Astrocyte (in vitro differentiated cells and primary cell): ENCODE results near the gene HP. TPM values are rescaled to one million over a fixed set of nuclear protein-coding genes. Genes with fewer than 3 reads are reported as not detected.
"Not testable (repeated sequence)": the region's sequence is repeated elsewhere in the genome, so short reads cannot be mapped to it uniquely, and the experiment has no call there.

ENCODE experiments used
- DNase-seq: peaks from one replicate; pipeline ENCODE4 v3.0.0-alpha.2; 2010; ENCODE audit warnings: low read depth
- FAIRE-seq: peaks from 2 replicates; lab custom pipeline; 2011; peaks lifted over from hg19 to GRCh38; lab: Jason Lieb, UNC
- H2AFZ ChIP-seq: 2 replicates; pipeline ENCODE4 v1.6.0; 2012; ENCODE audit warnings: low read depth, low read length, inconsistent platforms
- H3K27ac ChIP-seq: 2 replicates; pipeline ENCODE4 v1.5.1; 2011; ENCODE audit warnings: low read depth, low read length, inconsistent platforms
- H3K27me3 ChIP-seq: 2 replicates; pipeline ENCODE4 v1.6.0; 2011; ENCODE audit warnings: low read length, inconsistent platforms; ENCODE audit not compliant: insufficient read depth
- H3K36me3 ChIP-seq: 2 replicates; pipeline ENCODE4 v1.5.1; 2011; ENCODE audit warnings: low read length, inconsistent platforms; ENCODE audit not compliant: insufficient read depth
- H3K4me1 ChIP-seq: 2 replicates; pipeline ENCODE4 v1.5.1; 2011; ENCODE audit warnings: low read length, inconsistent platforms; ENCODE audit not compliant: insufficient read depth
- H3K4me2 ChIP-seq: 2 replicates; pipeline ENCODE4 v1.6.0; 2012; ENCODE audit warnings: low read length, inconsistent platforms
- H3K4me3 ChIP-seq: 2 replicates; pipeline ENCODE4 v1.5.1; 2011; ENCODE audit warnings: low read depth, mild to moderate bottlenecking, low read length, inconsistent platforms; ENCODE audit not compliant: insufficient read depth
- H3K79me2 ChIP-seq: 2 replicates; pipeline ENCODE4 v1.6.0; 2012; ENCODE audit warnings: mild to moderate bottlenecking, low read length, inconsistent platforms; ENCODE audit not compliant: insufficient read depth
- H3K9ac ChIP-seq: 2 replicates; pipeline ENCODE4 v1.6.0; 2012; ENCODE audit warnings: mild to moderate bottlenecking, low read length, inconsistent platforms
- H3K9me3 ChIP-seq: 2 replicates; pipeline ENCODE4 v1.5.1; 2012; ENCODE audit warnings: low read depth, mild to moderate bottlenecking, low read length, inconsistent platforms; ENCODE audit not compliant: insufficient read depth
- H4K20me1 ChIP-seq: 2 replicates; pipeline ENCODE4 v1.6.0; 2012; ENCODE audit warnings: low read length, inconsistent platforms; ENCODE audit not compliant: insufficient read depth
- H3K27ac Mint-ChIP-seq: one replicate; pipeline ENCODE4 v1.8.0; 2021; ENCODE audit warnings: mild to moderate bottlenecking, mixed read lengths; ENCODE audit not compliant: unreplicated experiment
- H3K27me3 Mint-ChIP-seq: one replicate; pipeline ENCODE4 v1.8.0; 2021; ENCODE audit warnings: low read depth, mixed read lengths; ENCODE audit not compliant: unreplicated experiment
- H3K36me3 Mint-ChIP-seq: one replicate; pipeline ENCODE4 v1.8.0; 2021; ENCODE audit warnings: low read depth, mixed read lengths; ENCODE audit not compliant: unreplicated experiment
- H3K4me1 Mint-ChIP-seq: one replicate; pipeline ENCODE4 v1.8.0; 2021; ENCODE audit warnings: low read depth, mixed read lengths; ENCODE audit not compliant: unreplicated experiment
- H3K4me3 Mint-ChIP-seq: one replicate; pipeline ENCODE4 v1.8.0; 2021; ENCODE audit warnings: mild to moderate bottlenecking, moderate library complexity, mixed read lengths; ENCODE audit not compliant: unreplicated experiment
- H3K9me3 Mint-ChIP-seq: one replicate; pipeline ENCODE4 v1.8.0; 2021; ENCODE audit warnings: mild to moderate bottlenecking, mixed read lengths; ENCODE audit not compliant: unreplicated experiment
- EZH2 ChIP-seq: IDR thresholded peaks from 2 replicates; pipeline ENCODE4 v1.6.1; 2012; ENCODE audit warnings: mild to moderate bottlenecking, low read length, inconsistent platforms; ENCODE audit not compliant: insufficient read depth
- total RNA-seq: library from RNA; stranded (reverse); gene quantifications from 2 replicates; pipeline ENCODE4 v1.2.1, GENCODE V29; 2021
- TF ChIP-seq, protein P1 (sequence below): IDR thresholded peaks from 2 replicates; pipeline ENCODE4 v1.5.1; 2011; ENCODE audit warnings: low read depth, mild to moderate bottlenecking, inconsistent platforms, low read length, moderate library complexity; ENCODE audit not compliant: insufficient read depth

Gene HP
- total RNA-seq, 1 donor from 2014 or later = not detected

DNA sequence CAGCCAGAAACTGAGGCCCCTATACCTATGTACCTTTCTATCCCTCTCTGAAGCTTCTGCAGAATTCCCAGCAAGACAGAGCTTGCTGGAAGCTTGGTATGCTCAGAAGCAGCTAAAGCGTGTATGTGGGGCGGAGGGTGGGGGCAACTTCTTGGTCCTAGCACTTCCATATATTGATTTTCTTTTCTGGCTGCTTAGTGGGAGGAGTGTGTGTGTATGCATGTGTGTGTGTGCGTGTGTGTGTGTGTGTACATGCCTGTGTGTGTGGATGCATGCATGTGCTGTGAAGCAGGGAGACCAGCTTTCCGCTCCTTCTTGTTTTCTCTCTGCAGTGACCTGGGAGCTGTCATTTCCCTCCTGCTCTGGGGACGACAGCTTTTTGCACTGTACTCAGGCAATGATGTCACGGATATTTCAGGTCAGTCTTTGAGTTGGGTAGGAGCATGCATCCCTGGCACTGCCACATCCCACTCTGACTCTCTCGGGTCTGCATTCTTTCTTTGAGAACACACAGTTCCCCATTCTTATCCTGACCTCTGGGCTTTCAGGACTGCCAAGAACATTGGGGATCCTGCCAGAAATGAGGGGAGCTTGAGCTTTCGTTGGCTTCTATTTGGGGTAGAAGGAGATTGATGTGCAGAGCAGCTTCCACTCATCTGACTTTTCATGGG is 19.4 kb downstream of the HP start:
- no peak overlapping the region for H2AFZ ChIP-seq
- no peak overlapping the region for H3K27ac Mint-ChIP-seq

DNA sequence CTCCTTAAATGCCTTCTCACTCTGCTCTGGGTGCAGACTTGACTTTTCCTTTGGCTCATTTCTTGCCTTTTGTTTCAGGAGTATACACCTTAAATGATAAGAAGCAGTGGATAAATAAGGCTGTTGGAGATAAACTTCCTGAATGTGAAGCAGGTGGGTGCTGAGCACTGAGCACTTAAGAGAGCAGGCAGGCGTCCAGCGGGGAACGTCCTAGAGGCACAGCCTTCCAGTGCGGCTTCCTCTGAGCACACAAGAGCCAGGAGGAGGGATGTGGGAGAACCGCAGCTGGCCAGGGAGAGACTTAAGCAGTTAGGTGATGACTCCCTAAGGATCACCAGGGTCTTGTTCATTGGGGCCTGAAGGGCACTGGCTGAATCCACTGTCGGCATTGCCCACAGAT is 20.8 kb downstream of the HP start:
- H3K27ac ChIP-seq, H2AFZ ChIP-seq, H3K27me3 ChIP-seq, H4K20me1 ChIP-seq, H3K4me1 ChIP-seq, H3K27me3 Mint-ChIP-seq, H3K4me2 ChIP-seq, H3K79me2 ChIP-seq, H3K4me3 ChIP-seq, FAIRE-seq, H3K4me1 Mint-ChIP-seq, H3K36me3 ChIP-seq, H3K4me3 Mint-ChIP-seq, DNase-seq, H3K9ac ChIP-seq, H3K9me3 Mint-ChIP-seq, H3K9me3 ChIP-seq, H3K27ac Mint-ChIP-seq: not testable (repeated sequence)
- H3K36me3 Mint-ChIP-seq = peaks cover 16% of the 10 kb centered on the region

More for the DNA sequence above, 19.4 kb downstream of the HP start:
- H3K4me2 ChIP-seq = no peak overlapping the region
- Mint-ChIP-seq H3K4me3 (no peak overlapping the region), H3K27me3 (no peaks in the 10 kb centered on the region), H3K9me3 (peaks cover 5% of the 10 kb centered on the region), H3K4me1 (no peaks in the 10 kb centered on the region), H3K36me3 (peaks cover 16% of the 10 kb centered on the region)
- no peaks in the 10 kb centered on the region for H3K27me3 ChIP-seq
- no peaks in the 10 kb centered on the region for H3K4me1 ChIP-seq
- FAIRE-seq (no peak), DNase-seq (no peak)
- no peak for TF ChIP-seq EZH2
- TF ChIP-seq, protein P1, sequence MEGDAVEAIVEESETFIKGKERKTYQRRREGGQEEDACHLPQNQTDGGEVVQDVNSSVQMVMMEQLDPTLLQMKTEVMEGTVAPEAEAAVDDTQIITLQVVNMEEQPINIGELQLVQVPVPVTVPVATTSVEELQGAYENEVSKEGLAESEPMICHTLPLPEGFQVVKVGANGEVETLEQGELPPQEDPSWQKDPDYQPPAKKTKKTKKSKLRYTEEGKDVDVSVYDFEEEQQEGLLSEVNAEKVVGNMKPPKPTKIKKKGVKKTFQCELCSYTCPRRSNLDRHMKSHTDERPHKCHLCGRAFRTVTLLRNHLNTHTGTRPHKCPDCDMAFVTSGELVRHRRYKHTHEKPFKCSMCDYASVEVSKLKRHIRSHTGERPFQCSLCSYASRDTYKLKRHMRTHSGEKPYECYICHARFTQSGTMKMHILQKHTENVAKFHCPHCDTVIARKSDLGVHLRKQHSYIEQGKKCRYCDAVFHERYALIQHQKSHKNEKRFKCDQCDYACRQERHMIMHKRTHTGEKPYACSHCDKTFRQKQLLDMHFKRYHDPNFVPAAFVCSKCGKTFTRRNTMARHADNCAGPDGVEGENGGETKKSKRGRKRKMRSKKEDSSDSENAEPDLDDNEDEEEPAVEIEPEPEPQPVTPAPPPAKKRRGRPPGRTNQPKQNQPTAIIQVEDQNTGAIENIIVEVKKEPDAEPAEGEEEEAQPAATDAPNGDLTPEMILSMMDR = no peak
- no peaks in the 10 kb centered on the region for H4K20me1 ChIP-seq
- H3K9ac ChIP-seq = no peak overlapping the region
- H3K36me3 ChIP-seq = no peaks in the 10 kb centered on the region
- H3K4me3 ChIP-seq = no peak overlapping the region
- no peaks in the 10 kb centered on the region for H3K79me2 ChIP-seq
- H3K27ac ChIP-seq = no peak overlapping the region
- no peaks in the 10 kb centered on the region for H3K9me3 ChIP-seq

GRCh38 chr16:72076991-72077706 is 22.8 kb downstream of the HP start:
- peaks cover 17% of the 10 kb centered on the region for H3K36me3 Mint-ChIP-seq
- not testable (repeated sequence) for H3K4me1 ChIP-seq, H3K36me3 ChIP-seq, FAIRE-seq, H3K27me3 ChIP-seq, DNase-seq, H3K79me2 ChIP-seq, H3K4me1 Mint-ChIP-seq, H3K4me2 ChIP-seq, H3K9me3 Mint-ChIP-seq, H3K27me3 Mint-ChIP-seq, H3K4me3 Mint-ChIP-seq, H3K9me3 ChIP-seq, H3K9ac ChIP-seq, H3K27ac Mint-ChIP-seq, H3K27ac ChIP-seq, H4K20me1 ChIP-seq, H3K4me3 ChIP-seq, H2AFZ ChIP-seq
